Stimulated activated CD4-positive, alpha-beta T cell treated with anti-CD3 and anti-CD28 coated beads, Interleukin-15, amount 100 ng/mL, for 48 hours (primary cell): ENCODE data around the gene PHACTR2.
"Not testable (repeated sequence)": the region's sequence is repeated elsewhere in the genome, so short reads cannot be mapped to it uniquely, and the experiment has no call there.

Experiments
- DNase-seq, 2 donors: peaks; one replicate each; pipeline ENCODE4 v3.0.0-alpha.2; 2020; ENCODE audit warnings: low read depth in 2 of 2

PHACTR2 gene

GRCh38 chr6:143698759-143699429 lies 21.1 kb downstream of the PHACTR2 start:
- no peak for DNase-seq

DNA sequence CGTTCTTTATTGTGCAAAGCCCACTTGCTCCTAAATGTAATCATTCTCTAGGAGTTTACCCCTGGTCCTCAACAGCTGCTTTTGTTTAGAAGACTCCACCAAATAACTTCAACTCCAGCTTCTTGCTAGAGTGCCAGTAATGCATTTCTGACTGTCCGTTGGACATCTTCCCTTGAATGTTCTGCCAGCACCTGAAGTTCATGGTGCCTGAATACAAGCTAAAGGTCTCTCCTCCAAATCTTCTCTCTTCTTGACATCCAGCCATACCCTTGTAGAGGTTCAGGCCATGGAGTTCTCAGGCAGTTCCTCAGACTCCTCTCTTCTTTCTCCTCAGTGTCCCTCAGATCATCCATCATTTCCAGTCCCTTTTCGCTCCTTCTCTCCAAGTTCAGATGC lies 21.7 kb downstream of the PHACTR2 start:
- no peak for DNase-seq

GRCh38 chr6:143700684-143701348 lies 23.1 kb downstream of the PHACTR2 start:
- no peak for DNase-seq

DNA sequence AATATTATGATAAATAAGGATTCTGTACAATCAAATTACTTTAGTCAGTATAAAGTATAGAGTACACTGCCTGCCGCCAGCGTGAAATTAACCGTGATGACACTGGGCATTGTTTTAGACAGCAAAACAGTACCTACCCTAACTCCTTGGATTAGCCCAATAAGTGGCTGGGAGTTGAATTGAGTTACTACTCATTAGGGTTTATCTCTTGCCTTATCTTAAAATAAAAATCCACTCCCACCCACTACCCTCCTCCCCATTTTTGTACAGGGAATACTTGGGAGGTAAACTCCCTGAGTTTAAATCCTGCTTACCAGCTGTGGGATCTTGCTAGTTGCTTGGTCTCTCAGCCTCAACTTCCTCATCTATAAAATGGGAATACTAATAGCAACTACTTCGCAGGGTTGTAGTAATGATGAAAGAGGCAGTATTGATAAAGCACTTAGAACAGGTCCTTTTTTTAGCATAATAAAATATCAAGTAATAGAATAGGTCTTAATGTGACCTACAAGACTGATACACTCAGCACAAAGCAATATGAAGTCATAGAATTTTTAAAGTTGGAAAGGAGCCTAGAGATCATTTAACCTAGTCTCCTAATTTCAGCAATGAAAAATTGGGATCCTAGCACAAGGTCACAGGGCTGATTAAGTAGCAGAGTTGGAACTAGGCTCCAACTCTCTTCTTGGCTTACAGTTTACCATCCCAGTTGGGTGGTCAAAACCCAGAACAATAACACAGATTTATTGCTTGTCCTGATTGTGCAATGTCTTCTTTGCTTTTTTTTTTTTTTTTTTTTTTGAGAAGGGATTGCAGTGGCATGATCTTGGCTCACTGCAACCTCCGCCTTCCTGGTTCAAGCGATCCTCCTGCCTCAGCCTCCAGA lies 23.8 kb downstream of the PHACTR2 start:
- DNase-seq, result no peak

DNA sequence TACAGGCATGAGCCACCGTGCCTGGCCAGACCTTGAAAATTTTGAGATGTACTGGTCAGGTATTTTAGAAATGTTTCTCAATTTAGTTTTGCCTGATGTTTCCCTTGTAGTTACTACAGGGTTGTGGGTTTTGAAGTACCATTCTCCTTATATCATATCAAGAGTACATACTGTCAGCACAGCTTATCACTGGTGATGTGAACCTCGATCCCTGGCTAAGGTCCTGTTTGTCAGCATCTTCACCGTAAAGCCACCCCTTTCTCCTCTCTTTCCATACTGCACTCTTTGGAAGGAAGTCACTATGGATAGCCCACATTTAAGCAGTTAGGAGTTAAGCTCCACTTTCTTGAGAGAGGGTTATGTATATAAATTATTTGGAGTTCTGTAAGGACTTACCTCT lies 27.8 kb downstream of the PHACTR2 start:
- no peak for DNase-seq

GRCh38 chr6:143707697-143708096 lies 29.9 kb downstream of the PHACTR2 start:
- no peak for DNase-seq

- DNase-seq, result no peak
Observed at GRCh38 chr6:143708889-143709288, 31.1 kb downstream of the PHACTR2 start.

DNA sequence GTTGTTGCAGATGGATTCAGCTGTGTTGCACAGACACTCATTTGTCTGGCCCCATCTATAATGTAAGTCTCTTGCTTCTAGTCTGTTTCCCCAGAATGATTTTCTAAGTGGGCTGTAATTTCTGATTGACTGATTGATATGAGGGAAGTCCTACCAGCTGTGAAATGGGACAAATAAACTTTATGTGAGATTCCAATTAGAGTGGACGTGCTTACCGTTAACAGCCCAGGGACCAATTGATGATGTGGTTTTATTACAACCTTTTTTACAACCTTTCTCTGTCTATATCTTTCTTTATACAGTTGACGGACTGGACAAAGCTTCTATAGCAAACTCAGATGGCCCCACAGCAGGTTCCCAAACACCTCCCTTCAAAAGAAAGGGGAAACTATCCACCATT lies 33.9 kb downstream of the PHACTR2 start:
- no peak for DNase-seq

DNA sequence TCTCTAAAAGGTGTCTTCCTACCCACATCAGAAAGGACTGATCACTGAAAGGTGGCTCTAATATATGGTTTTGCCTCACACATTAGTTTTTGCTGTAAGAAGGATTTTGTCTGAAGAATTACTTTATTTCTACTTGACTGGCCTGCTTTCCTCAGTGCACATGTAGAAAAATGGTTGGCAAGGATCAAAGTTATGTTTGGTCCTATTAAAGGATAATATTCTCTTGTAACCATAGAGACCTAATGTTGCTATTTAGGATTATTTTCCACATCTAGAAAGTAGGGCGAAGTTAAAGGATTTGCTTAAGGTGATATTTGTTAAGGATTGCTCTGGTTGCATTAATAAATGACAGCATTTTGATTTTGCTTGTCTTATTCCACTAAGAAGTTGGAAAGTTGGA lies 40.7 kb downstream of the PHACTR2 start:
- DNase-seq, result no peak

DNA sequence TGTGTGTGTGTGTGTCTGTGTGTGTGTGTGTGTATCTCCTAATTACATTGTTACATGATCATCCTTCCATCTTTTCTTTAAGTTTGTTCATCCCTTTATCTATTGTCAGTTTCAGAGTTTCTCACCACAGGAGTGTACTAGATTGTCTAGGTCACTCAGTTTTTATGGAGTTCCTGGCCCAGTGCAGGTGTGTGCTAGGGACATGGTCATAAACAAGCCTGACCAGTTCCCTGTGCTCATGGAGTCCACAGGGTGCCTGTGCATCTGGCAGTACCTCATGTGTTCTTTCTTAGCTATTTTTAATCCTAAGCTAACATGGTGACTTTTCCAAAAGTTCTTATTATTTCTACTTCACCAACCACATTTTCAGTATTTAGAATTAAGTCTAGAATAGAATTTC lies 43.9 kb downstream of the PHACTR2 start:
- no peak for DNase-seq

- no peak for DNase-seq
Observed at GRCh38 chr6:143724876-143725275, 47.1 kb downstream of the PHACTR2 start.

- DNase-seq, result no peak
Observed at GRCh38 chr6:143726015-143726647, 48.4 kb downstream of the PHACTR2 start.

- DNase-seq, result no peak
Observed at GRCh38 chr6:143727035-143727434, 49.3 kb downstream of the PHACTR2 start.

DNA sequence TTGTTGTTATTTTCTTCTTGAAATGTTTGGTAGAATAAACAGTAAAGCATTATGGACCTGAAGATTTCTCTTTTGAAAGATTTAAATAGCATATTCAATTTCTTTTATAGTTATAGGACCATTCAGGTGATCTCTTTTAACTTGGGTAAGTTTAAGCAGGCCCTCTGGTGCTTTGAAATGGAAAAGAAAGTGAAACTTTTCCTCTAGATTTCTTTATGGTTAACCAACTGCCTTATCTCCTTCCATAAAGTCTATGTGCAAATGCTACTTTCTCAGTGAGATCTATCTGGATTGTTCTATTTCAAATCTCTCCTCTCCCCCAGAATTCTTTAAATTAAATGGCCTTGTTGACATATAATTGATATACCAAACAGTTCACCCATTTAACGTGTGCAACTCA lies 54.0 kb downstream of the PHACTR2 start:
- DNase-seq, result no peak

GRCh38 chr6:143732536-143732935 lies 54.8 kb downstream of the PHACTR2 start:
- no peak for DNase-seq

DNA sequence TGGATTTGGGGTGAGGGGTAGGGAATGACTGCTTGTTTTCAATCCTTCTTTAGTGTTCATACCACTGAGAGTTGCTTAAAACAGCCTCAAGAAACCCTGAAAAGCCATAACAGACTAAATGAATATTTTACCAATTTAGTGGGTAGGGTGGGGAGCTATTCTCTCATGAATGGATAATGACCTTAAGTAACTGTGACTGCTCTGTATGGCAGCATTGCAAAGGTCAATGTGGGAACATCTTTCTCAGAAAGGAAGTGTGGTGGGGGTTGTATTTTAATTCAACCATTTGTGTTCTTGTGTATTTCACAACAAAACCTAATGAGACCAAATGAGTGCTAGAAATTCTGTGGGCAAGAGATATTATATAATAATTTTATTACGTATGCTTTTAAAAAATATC lies 55.7 kb downstream of the PHACTR2 start:
- DNase-seq, result no peak

DNA sequence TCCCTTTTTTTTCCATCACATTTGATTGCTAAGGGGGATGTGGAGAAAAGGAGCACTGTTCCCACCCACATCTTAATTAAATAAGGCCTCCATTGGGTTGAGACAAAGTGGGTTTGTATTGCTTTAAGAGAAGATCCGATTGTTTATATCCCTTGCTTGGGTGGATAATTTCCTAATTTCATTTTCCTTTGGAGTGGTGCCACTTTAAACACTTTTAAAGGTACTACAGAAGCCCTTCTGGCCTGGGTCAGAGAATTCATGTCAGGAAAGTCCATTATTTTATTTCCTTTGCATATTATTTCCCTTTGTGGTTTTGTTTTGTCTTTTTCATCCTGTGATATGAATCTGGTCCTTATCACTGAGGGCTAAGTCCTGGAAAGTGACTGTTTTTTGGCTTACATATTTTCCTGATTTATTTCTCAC lies 56.9 kb downstream of the PHACTR2 start:
- DNase-seq, result no peak

DNA sequence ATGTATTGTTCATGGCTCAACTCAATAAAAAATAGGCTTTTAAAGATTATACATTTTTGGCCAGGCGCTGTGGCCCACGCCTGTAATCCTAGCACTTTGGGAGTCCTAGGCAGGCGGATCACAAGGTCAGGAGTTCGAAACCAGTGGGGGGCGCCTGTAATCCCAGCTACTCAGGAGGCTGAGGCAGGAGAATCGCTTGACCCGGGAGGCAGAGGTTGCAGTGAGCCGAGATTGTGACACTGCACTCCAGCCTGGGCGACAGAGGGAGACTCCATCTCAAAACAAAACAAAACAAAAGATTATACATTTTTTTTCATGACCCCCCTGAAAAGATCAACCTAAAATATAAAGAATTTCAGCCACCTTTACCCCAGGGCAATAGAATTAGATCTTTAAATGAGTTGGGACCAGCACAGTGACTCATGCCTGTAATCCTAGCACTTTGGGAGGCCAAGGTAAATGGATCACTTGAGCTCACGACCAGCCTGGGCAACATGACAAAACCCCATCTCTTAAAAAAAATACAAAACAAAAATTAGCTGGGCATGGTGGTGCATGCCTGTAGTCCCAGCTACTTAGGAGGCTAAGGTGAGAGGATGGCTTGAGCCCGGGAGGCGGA lies 60.4 kb downstream of the PHACTR2 start:
- not testable (repeated sequence) for DNase-seq

DNA sequence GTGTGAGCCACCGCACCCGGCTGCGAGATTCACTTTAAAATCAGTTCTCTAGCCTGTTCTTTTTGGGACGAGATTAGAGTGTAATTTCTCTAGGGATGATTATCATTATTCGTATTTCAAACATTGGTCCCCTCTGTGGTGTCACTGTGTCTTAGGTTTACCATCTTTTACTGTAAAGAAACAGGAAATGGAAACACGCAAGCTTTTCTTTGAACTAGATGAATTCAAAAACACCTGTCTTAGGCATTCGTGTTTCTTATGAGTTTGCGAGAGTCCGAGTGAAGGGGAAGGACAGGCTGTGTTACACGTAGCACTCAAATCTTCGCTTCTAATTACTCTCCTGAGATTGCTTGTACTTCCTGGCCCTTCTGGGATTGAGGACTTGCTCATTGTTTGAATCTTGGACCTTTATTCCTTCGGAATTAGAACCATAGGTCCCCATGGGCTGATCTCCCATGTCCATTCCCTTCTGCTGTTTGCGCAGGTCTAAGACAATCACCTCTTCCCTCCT lies 61.6 kb downstream of the PHACTR2 start:
- no peak for DNase-seq

DNA sequence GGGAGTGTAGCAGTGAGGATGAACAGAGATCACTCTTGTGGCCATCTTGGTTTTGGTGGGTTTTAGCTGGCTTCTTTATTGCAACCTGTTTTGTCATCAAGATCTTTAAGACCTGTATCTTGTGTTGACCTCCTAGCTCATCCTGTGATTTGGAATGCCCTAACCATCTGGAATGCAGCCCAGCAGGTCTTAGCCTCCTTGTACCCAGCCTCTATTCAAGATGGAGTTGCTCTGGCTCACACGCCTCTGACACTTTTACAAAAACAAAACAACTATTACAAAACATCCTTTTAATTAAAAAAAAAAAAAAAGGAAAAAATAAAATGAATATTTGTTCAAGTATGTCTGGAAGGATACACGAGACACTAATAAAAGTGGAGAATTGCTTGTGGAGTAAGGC lies 62.4 kb downstream of the PHACTR2 start:
- no peak for DNase-seq

DNA sequence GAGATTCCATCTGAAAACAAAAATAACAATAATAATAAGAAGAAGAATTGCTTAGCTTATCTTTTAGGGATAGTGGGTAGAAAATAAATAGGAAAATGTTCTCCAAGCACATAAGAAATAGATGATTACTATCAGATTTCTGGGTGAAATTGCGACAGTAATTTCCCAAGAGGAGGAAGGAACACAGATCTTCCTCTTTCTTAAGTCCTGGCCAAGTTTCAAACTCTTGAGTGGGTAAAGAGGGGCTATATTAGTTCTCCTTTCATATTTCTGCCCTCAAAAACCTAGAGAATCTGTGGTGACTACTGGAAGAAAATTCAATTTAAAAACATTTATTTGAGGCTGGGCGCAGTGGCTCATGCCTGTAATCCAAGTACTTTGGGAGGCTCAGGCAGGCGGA lies 63.7 kb downstream of the PHACTR2 start:
- DNase-seq, result no peak
